LNCAP (cell line): ENCODE measurements around the gene TUBB4B.

Experiments used
- CTCF ChIP-seq: fragments of 450-650 bp; IDR thresholded peaks from 2 replicates; pipeline ENCODE4 v1.5.1; 2017; ENCODE audit warnings: mild to moderate bottlenecking

The TUBB4B gene

GRCh38 chr9:137224830-137225694 lies 16.0 kb upstream of the TUBB4B start, which contains the start of gene CYSRT1:
Gene CYSRT1 (plus strand): TSS chr9:137225174. CDS start chr9:137225622, 448 bp downstream.
- TF ChIP-seq CTCF, result no peak

- TF ChIP-seq CTCF, result no peak
Observed at GRCh38 chr9:137225699-137226331, 15.3 kb upstream of the TUBB4B start.

- no peak for TF ChIP-seq CTCF
Observed at GRCh38 chr9:137226338-137227053, 14.6 kb upstream of the TUBB4B start.

GRCh38 chr9:137227054-137227852 lies 13.8 kb upstream of the TUBB4B start, which contains the start of gene RNF224:
Gene RNF224 (plus strand): TSS chr9:137227502. CDS start chr9:137228336, 834 bp downstream.
- peak; percentile 94 for TF ChIP-seq CTCF

- no peak for TF ChIP-seq CTCF
Observed at GRCh38 chr9:137227853-137228505, 13.1 kb upstream of the TUBB4B start.

GRCh38 chr9:137228506-137228967 lies 12.6 kb upstream of the TUBB4B start:
- no peak for TF ChIP-seq CTCF
